ENCODE results near the gene SDHAF1.
"Not testable (repeated sequence)": the region's sequence is repeated elsewhere in the genome, so short reads cannot be mapped to it uniquely, and the experiment has no call there.

The SDHAF1 gene

GRCh38 chr19:35995048-35995993 lies at the start of gene SDHAF1:
Gene SDHAF1 (plus strand): TSS chr19:35995188. CDS start chr19:35995275, 87 bp downstream.
- peak; percentile 93 to 95 for DNase-seq (ENCODE audit: low read depth in 2 of 2)
- peak within 1 kb of the TSS; percentile 63 to 80 for H3K4me3 ChIP-seq (replicated peaks in 1 of 2; ENCODE audit: low read depth in 2 of 2, low read length in 2 of 2)
- no peak for TF ChIP-seq CTCF (IDR thresholded peaks at IDR 0.05; ENCODE audit: low read depth, low read length)

GRCh38 chr19:35946203-35946602 lies 48.8 kb upstream of the SDHAF1 start:
- DNase-seq (ENCODE audit: low read depth in 2 of 2) = no peak
- no peak overlapping the region for H3K4me3 ChIP-seq (replicated peaks in 1 of 2; ENCODE audit: low read depth in 2 of 2, low read length in 2 of 2)
- TF ChIP-seq CTCF (IDR thresholded peaks at IDR 0.05; ENCODE audit: low read depth, low read length) = no peak

- no peak overlapping the region for H3K4me3 ChIP-seq (replicated peaks in 1 of 2; ENCODE audit: low read depth in 2 of 2, low read length in 2 of 2)
- TF ChIP-seq CTCF (IDR thresholded peaks at IDR 0.05; ENCODE audit: low read depth, low read length) = no peak
- no peak for DNase-seq (ENCODE audit: low read depth in 2 of 2)
These were observed 45.9 kb upstream of the SDHAF1 start for GRCh38 chr19:35949131-35949530.

- no peak for TF ChIP-seq CTCF (IDR thresholded peaks at IDR 0.05; ENCODE audit: low read depth, low read length)
- H3K4me3 ChIP-seq (replicated peaks in 1 of 2; ENCODE audit: low read depth in 2 of 2, low read length in 2 of 2) = no peak overlapping the region
- no peak for DNase-seq (ENCODE audit: low read depth in 2 of 2)
These were observed 38.9 kb upstream of the SDHAF1 start for GRCh38 chr19:35955881-35956634.

- H3K4me3 ChIP-seq (replicated peaks in 1 of 2; ENCODE audit: low read depth in 2 of 2, low read length in 2 of 2); DNase-seq (ENCODE audit: low read depth in 2 of 2): not testable (repeated sequence)
These were observed 37.6 kb upstream of the SDHAF1 start for GRCh38 chr19:35957411-35957810.

GRCh38 chr19:35958660-35959039 lies 36.3 kb upstream of the SDHAF1 start:
- DNase-seq (ENCODE audit: low read depth in 2 of 2) = no peak
- no peak overlapping the region for H3K4me3 ChIP-seq (replicated peaks in 1 of 2; ENCODE audit: low read depth in 2 of 2, low read length in 2 of 2)
- TF ChIP-seq CTCF (IDR thresholded peaks at IDR 0.05; ENCODE audit: low read depth, low read length) = no peak

Measured in cardiac fibroblast (primary cell).